HG03439 (cell line): ENCODE results near the gene ASPSCR1.

ENCODE experiments used
- ATAC-seq: cut with Tn5 transposase; IDR thresholded peaks from one replicate; pipeline ENCODE4 v1.9.1; 2021; ENCODE audit warnings: mild to moderate bottlenecking, moderate library complexity; ENCODE audit not compliant: unreplicated experiment

Gene ASPSCR1

GRCh38 chr17:81960130-81960958 lies 17.1 kb upstream of the ASPSCR1 start:
- no peak for ATAC-seq

DNA sequence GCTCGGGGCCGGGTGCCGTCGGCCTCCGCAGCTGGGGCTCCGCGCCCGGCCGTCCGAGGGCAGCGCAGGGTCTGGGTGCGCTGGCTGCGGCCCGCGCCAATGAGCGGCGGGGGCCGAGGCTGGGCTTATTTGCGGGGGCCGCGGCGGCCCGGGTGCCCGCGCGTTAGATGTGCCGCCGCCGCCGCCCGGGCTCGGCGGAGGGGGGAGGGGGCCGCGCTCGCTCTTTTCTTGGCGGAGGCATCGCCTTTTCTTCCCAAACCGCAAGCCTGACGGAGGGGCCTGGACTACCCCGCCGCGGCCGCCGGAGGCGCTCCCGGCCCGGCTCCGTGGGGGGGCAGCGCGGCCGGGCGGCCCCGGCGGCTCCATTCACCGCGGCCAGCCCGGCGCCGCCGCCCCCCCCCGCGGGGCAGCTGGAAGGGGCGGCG lies 16.3 kb upstream of the ASPSCR1 start, which contains the start of gene NOTUM:
TSS of gene NOTUM (minus strand) at position 101 of the 425 bp plus-strand sequence. CDS start 278 bp downstream, outside the sequence.
- no peak for ATAC-seq

DNA sequence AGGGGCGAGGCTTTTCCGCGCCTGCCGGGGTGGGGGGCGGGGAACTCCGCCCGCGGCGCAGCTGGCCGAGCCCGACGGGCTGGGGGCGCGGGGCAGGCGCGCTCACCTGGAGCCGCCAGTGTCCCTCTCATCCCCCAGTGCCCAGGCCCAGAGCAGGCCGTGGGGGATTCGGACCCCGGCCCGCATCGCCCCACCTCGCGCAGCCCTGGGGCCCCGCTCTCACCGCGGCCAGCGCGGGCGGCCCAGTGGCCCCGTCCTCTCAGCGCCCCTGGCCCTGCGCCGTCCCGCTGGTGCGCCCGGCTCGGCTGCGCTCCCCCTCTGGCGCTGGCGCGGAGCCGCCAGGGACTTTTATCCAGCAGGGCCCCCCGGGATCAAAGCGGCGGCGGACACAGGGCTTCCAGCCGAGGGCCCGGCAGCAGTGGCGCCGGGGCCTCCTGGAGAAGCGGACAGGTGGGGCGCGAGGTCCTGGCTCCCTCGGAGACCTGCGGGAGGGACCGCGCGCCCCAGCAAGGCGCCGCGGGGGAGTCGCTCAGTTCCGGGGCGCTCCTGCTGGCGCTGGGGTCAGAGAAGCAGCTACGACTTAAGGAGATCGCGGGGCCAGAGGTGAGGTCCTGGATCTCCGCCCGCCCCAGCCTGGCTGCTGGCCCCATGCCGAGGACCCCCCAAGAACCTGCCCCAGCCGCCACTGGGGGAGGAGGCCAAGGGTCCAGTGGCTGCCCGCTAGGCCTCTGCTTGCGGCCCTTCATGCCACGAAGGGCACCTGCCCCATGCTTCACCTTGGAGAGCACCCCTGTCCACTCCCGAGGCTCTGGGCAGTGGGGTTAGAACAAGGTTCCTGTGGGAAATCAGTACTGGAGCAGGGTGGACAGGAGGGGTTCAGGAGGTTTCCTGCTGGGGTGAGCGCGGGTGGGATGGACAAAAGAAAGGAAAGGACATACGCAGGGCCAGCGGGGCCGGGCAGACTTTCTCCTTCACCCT lies 15.6 kb upstream of the ASPSCR1 start:
- no peak for ATAC-seq

DNA sequence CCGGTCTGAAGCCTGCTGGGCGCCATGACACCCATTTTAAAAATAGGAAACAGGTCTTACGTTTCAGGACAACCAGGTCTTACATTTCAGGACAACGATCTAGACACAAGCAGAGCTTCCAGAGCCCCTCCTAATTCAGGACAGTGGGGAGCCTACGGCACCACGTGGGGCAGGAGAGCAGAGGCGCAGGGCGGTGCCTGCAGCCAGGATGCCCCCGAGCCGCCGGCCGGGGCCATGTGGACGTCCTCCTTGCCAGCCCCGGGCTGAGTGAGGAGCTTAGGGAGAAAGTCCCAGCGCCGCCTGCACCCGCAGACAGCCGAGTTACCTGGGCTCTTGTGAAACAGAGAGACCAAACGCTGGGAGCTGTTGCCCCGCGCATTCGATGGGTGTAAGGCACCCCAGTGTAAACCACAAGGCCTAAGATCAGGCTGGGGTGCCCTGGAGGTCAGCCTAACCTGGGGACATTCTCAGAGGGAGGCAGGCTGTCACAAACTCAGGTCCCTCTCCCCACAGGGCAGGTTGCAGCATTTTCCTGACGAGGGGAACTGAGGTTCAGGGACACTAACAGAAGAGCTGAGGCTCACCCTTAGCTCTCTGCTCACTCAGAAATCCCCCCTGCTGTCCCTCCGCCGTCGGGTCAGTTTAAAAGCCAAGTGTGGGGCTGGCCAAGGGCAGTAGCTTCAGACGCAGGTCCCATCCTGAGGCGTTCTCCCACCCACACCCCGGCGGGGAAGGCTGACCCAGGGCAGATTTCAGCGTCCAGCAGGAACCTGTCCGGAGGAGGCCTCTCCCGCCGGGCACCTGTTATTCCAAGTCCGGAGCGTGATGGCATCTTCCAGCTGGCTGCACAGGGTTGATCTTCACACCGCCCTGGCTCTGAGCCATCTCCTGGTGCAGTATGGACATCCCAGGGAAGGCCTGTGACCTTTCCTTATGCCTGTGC lies 14.7 kb upstream of the ASPSCR1 start:
- no peak for ATAC-seq

- ATAC-seq: no peak
Measured at GRCh38 chr17:81964081-81964849, 13.2 kb upstream of the ASPSCR1 start.

GRCh38 chr17:81966343-81967243 lies 10.8 kb upstream of the ASPSCR1 start:
- no peak for ATAC-seq

GRCh38 chr17:81967244-81967532 lies 10.2 kb upstream of the ASPSCR1 start:
- ATAC-seq: no peak

DNA sequence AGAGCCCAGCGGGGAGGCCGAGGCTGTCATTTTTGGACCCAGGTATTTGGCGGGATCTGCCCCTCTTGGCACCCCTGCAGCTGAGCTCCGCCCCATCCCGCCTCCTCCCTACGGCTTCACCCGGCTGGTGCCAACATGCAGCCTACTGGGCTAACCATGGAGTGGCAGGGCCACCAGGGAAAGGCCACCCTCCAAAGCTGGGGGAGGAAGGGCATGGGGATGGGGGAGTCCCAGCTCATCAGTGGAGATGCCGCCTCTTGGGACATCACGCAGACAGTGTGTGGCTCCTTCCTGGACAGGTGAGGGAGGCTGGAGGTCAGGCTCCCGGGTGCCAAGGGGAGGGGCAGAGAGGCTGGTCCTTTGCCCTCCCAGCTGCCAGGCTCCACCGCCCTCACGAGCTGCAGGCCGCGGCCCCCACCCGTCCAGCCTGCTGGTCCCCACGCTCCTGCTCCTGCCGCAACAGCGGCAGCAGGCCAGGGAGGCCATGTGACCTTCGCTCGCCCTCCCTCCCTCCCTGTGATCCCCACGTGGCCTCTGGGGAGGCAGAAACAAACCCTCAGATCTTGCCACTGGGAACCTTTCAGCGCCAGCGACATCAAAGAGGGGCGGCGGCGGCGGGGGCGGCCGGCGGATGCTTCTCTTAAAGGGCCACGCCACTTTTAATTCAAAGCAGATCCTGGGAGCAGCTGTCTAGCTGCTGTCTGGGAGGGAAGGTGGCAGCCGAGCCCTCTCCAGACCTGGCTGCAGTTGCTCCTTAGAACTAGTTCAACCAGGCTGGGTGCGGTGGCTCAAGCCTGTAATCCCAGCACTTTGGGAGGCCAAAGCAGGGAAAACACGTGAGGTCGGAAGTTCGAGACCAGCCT lies 9.7 kb upstream of the ASPSCR1 start:
- ATAC-seq: no peak

- no peak for ATAC-seq
Measured at GRCh38 chr17:81968396-81968745, 9.1 kb upstream of the ASPSCR1 start.

- no peak for ATAC-seq
Measured at GRCh38 chr17:81968850-81969812, 8.3 kb upstream of the ASPSCR1 start.

DNA sequence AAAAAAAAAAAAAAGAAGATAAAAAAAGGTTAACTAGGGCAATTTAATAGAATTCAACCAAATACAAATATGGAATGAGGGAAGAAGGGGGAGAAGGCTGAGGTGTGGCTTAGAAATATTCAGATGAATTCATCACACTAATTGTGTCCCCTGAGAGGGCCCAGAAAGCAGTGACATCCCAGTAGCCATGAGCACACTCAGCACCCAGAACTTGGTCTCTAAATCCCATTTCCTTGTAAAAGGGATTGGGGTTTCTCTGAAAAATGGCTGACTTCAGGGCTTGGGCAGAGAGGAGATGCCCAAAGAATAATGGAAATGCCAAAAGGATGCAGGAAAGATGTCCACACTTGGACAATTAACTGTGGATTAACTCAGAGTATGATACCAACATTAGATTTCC lies 4.0 kb upstream of the ASPSCR1 start:
- ATAC-seq: no peak

DNA sequence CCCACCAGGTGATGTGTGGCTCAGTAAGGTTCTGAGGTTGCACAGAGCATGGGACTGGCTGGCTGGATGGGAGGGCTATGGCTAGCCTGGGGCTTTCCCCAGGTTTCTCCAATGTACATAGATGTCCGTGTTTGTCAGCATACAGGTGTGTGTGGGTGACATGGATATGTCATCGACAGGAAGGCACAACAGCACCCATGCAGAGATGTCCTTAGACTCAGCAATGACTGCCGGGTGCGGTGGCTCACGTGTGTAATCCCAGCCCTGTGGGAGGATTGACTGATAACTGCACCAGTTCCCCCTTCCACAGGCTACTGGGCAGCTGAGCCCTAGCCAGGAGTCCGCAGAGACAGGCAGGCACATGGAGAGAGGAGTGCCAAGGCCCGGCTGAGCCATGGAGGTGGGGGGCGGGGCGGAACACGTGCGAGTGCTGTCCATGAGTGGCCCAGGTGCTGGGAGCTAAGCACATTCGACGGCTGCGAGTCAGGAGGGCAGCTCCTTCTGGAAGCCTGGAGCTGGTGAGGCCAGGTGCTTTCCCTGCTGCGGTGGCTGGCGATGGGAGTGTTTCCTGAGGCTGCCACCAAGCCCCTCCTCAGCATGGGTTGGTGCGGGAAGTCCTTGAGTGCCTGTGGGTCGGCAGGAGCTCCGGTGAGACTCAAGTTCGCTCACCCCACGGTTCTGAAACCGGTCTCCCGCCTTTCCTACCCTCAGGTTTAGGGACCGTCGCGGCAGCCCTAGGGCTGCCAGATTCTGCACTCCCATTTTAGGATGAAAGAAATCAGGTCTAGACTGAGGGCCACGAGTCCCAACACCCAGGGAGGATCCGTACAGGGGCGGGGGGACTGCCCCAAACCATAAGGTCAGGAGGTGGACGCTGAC lies 858 bp upstream of the ASPSCR1 start:
- peak; percentile 4 for ATAC-seq

- no peak for ATAC-seq
Measured at GRCh38 chr17:81978524-81979298, 1.3 kb downstream of the ASPSCR1 start.

DNA sequence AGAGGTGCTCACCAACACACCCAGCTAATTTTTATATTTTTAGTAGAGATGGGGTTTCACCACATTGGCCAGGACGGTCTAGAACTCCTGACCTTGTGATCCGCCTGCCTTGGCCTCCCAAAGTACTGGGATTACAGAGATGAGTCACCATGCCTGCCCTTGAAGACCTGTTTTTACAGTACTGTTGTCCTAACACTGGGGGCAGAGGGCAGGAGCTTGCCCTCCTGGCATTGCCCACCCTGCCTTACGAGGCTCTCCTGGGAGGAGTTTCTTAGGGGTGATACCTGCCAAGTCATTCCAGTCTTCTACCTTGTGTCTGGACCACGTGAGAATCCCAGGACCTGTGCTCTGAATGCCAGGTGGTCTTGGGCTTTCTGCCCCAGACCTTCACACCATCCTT lies 2.7 kb downstream of the ASPSCR1 start:
- no peak for ATAC-seq

DNA sequence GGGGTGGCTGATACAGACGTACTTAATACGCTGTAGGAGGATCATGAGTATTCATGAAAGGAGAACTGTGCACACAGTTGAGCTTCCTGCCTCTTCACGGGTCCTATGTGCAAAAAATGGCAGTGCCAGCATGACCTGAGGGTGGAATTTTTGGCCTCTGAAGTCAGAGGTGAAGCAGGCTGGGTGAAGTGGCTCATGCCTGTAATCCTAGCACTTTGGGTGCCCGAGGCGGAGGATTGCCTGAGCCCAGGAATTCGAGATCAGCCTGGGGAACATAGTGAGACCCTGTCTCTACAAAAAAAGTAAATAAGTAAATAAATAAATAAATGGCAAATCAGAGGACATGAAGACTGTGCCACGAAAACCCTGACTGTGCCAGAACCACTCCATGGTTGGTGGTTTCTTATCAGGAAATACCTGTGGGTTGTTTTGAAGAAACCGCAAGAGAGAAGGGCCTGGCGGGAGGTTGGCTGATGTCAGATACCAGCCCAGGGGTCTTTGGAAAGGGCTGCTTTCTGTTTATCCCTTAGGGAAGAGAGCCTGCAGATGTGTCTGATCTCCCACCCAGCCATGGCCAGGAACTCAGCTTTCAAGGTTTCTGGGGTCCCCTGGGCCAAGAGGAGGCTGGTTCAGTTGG lies 3.4 kb downstream of the ASPSCR1 start:
- ATAC-seq: no peak
